Stimulated activated naive CD8-positive, alpha-beta T cell treated with anti-CD3 and anti-CD28 coated beads, Interleukin-15, amount 100 ng/mL, for 72 hours (primary cell): Measurements from ENCODE around the gene NTM.

ENCODE experiments used
- ATAC-seq: fragments of 150-1000 bp; cut with Tn5 transposase; 2 replicates; pipeline ENCODE4 v1.10.0; 2021; ENCODE audit warnings: mild to moderate bottlenecking, moderate library complexity
- DNase-seq, 2 donors: peaks; one replicate each; pipeline ENCODE4 v3.0.0; 2021 to 2022
- H3K27ac Mint-ChIP-seq, 2 donors: one replicate each; pipeline ENCODE4 v1.8.0; 2022; ENCODE audit warnings: mild to moderate bottlenecking in 2 of 2, mixed read lengths in 2 of 2, moderate library complexity in 2 of 2
- H3K27me3 Mint-ChIP-seq: one replicate; pipeline ENCODE4 v1.8.0; 2022; ENCODE audit warnings: mixed read lengths
- H3K4me1 Mint-ChIP-seq: one replicate; pipeline ENCODE4 v1.8.0; 2022; ENCODE audit warnings: mild to moderate bottlenecking, mixed read lengths
- H3K4me3 Mint-ChIP-seq, 2 donors: one replicate each; pipeline ENCODE4 v1.8.0; 2022; ENCODE audit warnings: mild to moderate bottlenecking in 2 of 2, mixed read lengths in 2 of 2, moderate library complexity in 1 of 2
- H3K9me3 Mint-ChIP-seq, 2 donors: one replicate each; pipeline ENCODE4 v1.8.0; 2022; ENCODE audit warnings: mixed read lengths in 2 of 2

The NTM gene

DNA sequence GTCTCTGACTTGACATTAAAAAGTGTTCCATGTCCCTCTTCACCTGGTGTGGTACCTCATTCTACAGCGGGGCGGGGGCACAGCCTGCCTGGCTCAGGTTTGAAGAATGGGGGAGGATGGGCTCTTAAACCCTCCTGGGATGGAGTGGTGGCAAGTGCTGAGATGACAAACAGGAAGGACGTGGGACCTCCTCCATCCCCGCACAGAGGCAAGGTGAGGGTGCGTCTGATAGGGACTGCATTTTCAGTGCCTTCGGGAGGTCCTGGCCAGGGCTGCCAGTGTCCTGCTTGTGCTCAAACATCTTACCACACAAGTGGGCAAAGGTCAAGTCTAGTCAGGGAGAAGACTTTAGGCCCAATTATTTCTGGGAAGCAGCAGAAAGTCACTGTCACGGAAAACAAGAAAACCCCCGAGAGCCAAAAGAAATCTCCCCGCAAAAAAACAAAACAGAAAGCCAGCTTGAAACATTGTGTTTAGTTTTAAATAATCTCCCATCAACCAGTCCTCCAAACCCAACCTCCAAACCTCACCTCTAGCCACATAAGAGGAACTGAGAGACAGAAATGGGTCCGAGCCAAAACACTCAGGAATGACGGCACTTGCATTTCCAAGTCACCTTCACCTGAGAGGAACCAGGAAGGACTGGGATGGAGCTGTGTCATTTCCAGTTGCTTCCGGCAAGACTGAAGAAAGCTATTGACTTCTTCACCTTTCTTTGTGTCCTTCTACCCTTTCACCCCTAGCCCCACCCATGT, 966.5 kb downstream of the NTM start:
- Mint-ChIP-seq H3K9me3 (peaks cover 0 to 12% of the 10 kb centered on the region in 2 donors), H3K27ac (no peak overlapping the region), H3K4me1 (no peaks in the 10 kb centered on the region), H3K4me3 (no peak overlapping the region), H3K27me3 (peaks cover 12% of the 10 kb centered on the region)
- DNase-seq (no peak), ATAC-seq (no peak)

DNA sequence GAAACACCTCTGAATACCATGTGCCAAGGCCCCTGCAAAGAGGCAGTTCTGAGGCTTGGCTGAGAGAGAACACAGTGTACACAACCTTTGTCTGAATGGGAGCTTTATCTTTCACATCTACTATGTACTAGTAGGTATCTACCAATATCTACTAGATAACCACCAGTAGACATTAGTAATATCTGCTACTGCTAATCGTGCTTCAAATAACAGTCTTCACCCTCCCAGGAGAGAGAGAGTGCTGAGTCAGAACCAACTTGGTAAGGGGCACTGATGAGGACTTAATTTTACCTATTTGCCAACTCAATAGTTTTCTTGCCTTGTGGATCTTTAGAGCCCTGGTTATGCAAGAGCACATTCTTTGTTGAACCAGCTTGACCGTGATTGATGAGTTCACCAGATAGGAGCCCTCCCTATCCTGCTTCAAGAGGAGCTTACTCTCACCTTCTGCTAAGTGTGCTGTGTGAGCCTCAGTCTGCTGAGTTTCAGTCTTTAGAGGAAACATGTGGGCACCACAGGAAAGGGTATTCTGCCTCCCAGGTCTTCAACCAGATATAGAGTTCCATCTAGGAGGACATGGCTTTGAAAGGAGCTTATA, 967.5 kb downstream of the NTM start:
- no peaks in the 10 kb centered on the region for H3K4me1 Mint-ChIP-seq
- DNase-seq (no peak), ATAC-seq (no peak)
- H3K9me3 Mint-ChIP-seq = peaks cover 0 to 4% of the 10 kb centered on the region in 2 donors
- peaks cover 7% of the 10 kb centered on the region for H3K27me3 Mint-ChIP-seq
- H3K4me3 Mint-ChIP-seq = no peak overlapping the region
- H3K27ac Mint-ChIP-seq = no peak overlapping the region

DNA sequence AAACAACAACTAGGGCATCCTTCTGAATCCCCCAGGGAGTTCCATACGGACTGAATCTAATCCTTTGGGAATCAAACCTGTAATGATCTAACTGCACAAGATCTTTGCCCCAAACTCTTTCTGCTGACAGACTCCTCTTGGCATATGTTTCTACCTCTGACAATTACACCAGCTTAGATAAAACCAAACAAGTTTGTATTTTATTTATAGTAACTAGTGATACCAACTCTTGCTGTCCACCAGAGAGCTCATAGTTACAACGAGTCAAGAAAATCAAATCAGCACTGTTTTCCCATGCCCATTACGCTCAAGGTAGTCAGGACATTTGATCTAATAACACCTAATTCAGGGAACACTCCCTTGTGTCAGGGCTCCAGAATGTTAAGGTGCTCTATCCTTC, 972.0 kb downstream of the NTM start:
- peaks cover 7% of the 10 kb centered on the region for H3K27me3 Mint-ChIP-seq
- no peaks in the 10 kb centered on the region for H3K9me3 Mint-ChIP-seq
- ATAC-seq (no peak), DNase-seq (no peak)
- no peaks in the 10 kb centered on the region for H3K4me1 Mint-ChIP-seq
- H3K27ac Mint-ChIP-seq = no peak overlapping the region
- H3K4me3 Mint-ChIP-seq = no peak overlapping the region

DNA sequence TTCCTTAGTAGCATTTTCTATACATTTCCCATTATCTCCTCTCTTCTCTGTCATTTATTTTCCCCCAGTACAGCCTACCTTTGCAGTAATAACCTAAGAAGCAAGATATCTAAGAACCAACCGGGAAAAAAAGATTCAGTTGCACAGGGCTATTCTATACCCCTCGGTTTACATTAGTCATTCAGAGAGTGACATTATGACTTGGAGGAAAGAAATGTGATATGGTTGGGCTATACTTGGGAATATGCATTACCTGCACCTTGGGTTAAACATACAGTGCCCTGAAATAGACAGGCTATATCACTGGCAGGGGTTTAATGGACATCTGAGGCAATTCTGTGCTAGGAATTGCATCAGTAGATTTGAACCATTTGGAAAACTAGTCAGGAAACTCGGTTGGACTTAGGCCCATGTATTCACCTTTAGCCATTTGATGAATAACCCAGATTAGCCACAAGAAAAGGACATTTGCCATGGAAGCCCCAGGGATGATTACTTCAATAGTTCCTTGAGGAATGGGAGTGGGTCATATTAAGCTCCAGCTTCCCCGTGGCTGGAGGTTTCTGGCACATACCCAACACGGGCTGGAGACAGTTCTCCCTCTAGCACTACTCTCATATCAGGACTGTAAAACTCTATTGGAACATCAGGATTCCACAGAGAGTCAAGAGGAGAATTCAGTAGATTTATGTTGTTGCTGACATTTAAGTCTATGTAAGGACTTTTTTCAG, 973.2 kb downstream of the NTM start:
- H3K27ac Mint-ChIP-seq = no peak overlapping the region

DNA sequence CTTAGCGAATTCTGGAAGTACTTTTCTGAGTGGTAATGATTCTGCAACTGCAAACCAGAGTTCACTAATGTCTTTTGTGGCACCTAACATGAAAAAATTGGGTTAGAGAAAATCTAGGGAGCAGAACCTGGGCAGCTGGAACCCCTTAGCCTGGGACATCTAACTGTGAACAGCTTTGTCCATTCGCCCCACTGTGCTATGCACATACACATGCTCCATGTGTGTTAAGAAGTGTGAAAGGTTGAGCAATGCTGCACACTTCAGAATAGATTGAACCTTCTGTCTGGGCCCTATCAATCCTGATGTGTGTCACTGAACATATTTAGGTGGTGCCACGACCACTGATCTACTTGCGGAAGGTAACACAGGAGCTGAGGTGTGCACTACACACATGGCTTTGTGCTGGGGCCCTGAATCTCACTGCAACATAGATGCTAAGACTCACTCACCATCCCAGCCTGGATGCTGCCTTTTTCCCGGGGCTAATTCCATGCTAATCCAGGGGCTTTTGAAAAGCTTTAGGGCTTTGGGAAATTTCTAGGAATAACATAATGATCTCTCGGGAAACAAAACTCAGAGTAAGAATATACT, 976.2 kb downstream of the NTM start:
- no peak for ATAC-seq
- Mint-ChIP-seq H3K9me3 (peaks cover 0 to 9% of the 10 kb centered on the region in 2 donors), H3K27ac (no peak overlapping the region), H3K4me1 (no peaks in the 10 kb centered on the region), H3K4me3 (no peak overlapping the region), H3K27me3 (peaks cover 8% of the 10 kb centered on the region)
- no peak for DNase-seq

More for the DNA sequence above, 973.2 kb downstream of the NTM start:
- Mint-ChIP-seq H3K4me1 (no peaks in the 10 kb centered on the region), H3K9me3 (peaks cover 0 to 9% of the 10 kb centered on the region in 2 donors), H3K27me3 (peaks cover 15% of the 10 kb centered on the region), H3K4me3 (no peak overlapping the region)
- ATAC-seq (no peak), DNase-seq (no peak)

DNA sequence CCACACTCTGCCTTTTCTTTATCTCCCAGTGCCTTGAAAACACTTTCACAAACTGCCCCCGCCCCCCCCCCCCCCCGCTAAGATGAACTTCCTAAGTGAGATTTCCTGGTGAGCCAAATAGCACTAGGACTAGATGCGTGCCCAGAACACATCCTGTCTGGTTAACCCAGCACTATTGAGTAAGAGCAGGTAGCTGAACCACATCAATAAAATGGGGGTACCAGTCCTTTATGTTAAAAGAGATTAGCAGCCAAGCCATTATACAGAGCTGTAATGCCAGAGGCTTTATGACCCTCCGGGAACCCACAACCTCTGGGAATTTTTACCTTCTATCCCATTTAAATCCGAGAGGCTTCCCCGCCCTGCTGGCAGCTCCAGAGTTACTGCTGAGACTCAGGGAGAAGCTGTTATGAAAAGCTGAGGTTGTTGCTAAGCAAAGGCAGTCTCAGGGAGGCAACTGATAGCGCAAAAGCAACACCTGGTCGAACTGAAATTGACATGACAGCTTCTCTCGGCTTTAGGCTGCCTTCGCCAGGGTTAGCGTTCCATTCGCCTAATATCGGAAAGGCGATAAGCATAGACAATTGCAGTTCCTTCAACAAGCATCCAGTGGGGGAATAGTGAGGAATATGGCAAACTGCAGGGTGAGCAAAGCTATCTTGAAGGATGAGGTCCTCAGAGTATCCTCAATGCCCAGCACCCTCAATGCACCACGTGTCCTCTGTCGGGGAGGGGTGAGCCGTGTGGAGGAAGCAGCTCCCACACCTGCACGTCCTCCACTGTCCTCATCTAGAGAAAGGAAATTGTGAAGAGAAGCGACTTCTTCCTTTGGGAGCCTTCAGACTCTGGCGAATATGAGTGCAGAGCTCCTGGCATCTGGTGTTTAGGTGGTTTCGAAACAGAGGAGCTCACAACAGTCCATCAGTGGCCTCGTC, 977.0 kb downstream of the NTM start:
- Mint-ChIP-seq H3K9me3 (peaks cover 0 to 9% of the 10 kb centered on the region in 2 donors), H3K4me3 (no peak overlapping the region), H3K4me1 (no peaks in the 10 kb centered on the region), H3K27me3 (peaks cover 8% of the 10 kb centered on the region), H3K27ac (no peak overlapping the region)
- no peak for DNase-seq
- ATAC-seq = no peak

DNA sequence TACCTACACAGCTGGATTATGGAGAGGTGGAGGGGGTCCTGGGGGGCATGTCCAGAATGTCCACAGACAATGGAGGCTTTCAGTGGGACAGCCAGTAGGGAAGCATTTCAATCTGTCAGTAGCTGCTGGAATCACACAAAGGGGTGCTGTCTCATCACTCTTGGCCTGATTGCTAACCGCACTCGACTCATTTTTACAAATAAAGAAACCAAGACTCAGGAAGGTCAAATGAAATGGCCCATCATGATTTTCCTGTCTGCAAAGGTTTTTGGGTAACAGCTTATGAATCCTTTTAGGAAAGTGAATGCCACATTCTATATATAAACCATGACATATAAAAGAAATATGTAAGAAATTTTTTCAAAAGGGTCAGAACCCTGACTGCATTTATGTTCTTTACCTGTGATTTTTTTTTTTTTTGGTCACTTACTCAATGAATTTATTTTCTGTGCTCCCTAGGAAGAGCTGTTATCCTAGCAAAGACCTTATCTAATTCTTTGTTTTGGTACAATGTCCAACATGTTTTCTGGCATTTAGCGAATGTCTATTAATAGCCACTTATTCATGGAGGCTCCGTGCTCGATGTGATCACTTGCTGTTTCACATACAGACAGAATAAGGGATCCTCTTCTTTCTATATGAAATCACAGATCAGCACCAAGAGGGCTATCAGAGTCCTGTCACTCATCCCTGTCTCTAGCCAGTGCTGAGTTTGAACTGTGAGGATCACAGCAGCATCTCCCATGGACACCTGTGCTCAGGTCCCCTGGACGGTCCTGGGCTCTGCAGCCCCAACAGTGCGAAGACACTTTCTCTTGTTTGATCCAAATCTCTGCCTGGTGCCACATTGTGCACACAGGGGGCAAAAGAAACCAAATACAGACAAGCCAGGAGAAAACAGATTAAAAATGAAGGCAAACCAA, 979.7 kb downstream of the NTM start:
- Mint-ChIP-seq H3K27me3 (peaks cover 8% of the 10 kb centered on the region), H3K4me3 (no peak overlapping the region), H3K4me1 (no peaks in the 10 kb centered on the region), H3K27ac (peak overlapping the region in 1 of 2 donors; percentile 61), H3K9me3 (peaks cover 0 to 9% of the 10 kb centered on the region in 2 donors)
- ATAC-seq (no peak), DNase-seq (no peak)

DNA sequence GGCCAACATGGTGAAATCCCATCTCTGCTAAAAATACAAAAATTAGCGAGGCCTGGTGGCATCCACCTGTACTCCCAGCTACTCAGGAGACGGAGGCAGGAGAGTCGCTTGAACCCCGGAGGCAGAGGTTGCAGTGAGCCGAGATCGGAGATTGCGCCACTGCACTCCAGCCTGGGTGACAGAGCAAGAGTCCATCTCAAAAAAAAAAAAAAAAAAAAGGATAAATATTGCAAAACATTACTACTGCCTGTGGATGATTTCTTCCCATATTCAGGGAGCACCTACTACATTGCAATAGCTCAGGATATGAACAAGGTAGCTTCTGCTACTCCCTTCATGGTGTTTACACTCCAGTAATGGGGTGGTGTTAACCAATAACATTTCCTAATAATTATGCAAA, 980.6 kb downstream of the NTM start:
- Mint-ChIP-seq H3K9me3 (peaks cover 0 to 9% of the 10 kb centered on the region in 2 donors), H3K27me3 (peaks cover 8% of the 10 kb centered on the region), H3K4me1 (no peaks in the 10 kb centered on the region), H3K4me3 (no peak overlapping the region), H3K27ac (peak overlapping the region in 1 of 2 donors; percentile 69)
- no peak for ATAC-seq
- DNase-seq = no peak

DNA sequence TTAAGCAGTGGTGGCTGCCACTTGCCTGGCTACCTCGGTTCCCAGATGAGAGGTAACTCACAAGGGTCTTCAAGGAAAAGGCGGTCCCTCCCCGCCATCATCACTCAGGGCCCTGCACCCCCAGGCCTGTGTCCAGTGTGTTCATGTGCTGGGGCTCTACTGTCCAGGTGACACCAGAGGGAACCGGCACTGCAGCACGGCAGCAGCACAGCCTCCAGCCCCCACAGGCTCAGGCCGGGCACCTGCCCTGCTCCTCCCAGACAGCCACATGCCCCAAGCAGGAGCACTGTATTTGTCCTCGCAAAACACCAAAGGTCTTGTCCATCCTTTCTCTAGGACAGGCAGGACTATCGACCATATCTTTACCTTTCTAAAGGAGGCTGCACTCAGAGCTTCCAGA, 982.1 kb downstream of the NTM start:
- Mint-ChIP-seq H3K27me3 (peaks cover 8% of the 10 kb centered on the region), H3K27ac (no peak overlapping the region), H3K4me3 (no peak overlapping the region), H3K4me1 (no peaks in the 10 kb centered on the region), H3K9me3 (peaks cover 0 to 8% of the 10 kb centered on the region in 2 donors)
- DNase-seq (no peak), ATAC-seq (no peak)

DNA sequence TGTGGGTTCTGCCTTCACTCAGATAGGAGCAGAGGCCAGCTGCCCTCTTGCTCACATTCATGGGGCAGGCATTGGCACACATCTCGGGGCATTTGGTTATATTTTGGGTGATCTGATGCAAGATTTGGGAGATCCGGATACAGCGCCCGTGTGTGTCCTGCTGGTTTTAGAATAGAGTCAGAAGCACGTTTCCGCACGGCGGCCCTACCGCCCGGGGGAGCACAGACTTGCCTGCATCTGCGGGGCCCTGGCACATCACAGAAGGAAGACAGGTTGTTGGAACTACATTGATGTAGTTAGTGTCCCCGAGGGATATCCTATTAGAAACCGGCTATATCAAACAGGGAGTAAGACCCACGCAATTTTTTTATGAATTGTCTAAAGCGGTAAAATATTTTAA, 982.8 kb downstream of the NTM start:
- no peak for ATAC-seq
- peaks cover 0 to 3% of the 10 kb centered on the region in 2 donors for H3K9me3 Mint-ChIP-seq
- H3K4me3 Mint-ChIP-seq = no peak overlapping the region
- DNase-seq = no peak
- peaks cover under 1% of the 10 kb centered on the region for H3K27me3 Mint-ChIP-seq
- H3K27ac Mint-ChIP-seq = no peak overlapping the region
- no peaks in the 10 kb centered on the region for H3K4me1 Mint-ChIP-seq

DNA sequence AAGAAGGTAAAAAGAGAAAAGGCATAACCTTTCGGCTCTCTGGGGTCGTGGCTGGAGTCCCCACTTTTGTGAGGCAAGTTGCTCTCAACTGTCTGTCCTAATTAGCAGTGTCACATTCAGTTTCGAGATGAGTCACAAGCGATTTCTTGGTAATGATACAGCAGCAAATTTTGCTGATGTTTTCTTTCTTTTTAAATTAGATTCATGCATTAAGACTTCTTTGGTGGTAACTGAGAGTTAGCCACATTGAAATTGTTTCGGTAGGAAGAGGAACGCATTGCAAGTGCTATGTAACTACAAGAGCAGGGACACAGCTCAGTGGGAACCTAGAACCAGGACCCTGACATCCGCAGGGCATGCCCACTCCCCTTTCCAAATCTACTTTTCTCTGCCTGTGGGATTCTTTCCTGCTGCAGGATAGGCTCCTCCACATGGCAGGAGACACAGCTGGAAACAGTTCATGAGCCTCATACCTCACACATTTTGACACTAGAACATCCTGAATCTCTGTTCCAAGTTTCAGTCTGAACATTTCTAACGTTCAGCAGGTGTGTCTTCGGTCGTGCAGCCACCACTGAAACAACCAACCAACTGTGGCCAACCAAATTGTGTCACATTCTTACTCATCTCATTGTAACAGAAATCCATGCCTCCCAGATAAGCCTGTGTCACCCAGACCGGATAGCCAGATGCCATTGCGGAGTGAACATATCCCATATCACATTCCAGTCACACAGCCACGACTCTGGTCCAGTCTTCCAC, 987.6 kb downstream of the NTM start:
- H3K4me1 Mint-ChIP-seq = no peaks in the 10 kb centered on the region
- no peak overlapping the region for H3K27ac Mint-ChIP-seq
- no peak for ATAC-seq
- H3K4me3 Mint-ChIP-seq = no peak overlapping the region
- no peak for DNase-seq
- H3K27me3 Mint-ChIP-seq = no peaks in the 10 kb centered on the region
- H3K9me3 Mint-ChIP-seq = peaks cover 7% of the 10 kb centered on the region in 2 donors

DNA sequence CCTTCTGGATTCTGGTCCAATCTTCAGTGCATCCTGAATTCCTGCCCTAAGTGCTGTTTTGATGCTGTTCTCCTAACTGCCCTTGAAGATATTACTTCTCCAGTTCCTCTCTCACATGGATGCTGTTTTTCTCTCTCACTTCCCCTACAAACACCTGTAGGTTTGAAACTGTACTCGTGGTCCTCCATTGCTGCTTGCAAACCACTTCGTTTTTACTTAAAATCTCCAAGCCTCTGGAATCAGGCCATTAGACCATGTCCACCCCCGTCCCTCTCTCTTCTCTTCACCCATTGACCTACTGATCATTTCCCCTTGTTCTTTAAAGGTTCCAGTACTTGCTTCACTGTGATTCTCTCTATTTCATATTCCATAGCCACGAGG, 988.1 kb downstream of the NTM start:
- Mint-ChIP-seq H3K4me3 (no peak overlapping the region), H3K4me1 (no peaks in the 10 kb centered on the region), H3K27me3 (no peaks in the 10 kb centered on the region), H3K9me3 (peaks cover 7 to 11% of the 10 kb centered on the region in 2 donors), H3K27ac (no peak overlapping the region)
- DNase-seq (no peak), ATAC-seq (no peak)

DNA sequence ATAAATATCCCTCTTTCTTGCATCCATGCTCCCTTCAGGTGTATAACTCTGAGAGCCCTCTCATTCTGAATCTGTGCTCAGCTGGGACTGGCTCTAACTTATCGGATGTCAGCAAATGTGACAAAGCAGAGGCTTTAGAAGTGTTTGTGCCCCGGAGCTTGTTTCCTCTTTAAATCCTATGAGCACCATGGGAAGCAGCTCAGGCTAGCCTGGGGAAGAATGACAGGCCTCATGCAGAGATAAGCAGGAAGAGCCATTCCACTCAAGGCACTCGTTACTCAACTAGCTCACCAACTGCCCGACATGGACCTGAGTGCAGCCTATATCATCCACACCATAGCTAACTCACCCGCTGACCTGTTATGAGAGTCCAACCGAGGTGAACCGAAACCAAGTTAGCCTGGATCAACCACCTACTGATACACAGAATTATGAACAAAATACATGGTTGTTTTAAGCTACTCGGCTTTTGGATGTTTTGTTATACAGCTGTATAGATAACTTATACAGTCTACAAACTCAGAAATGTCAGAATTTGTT, 990.7 kb downstream of the NTM start:
- no peak for ATAC-seq
- H3K27me3 Mint-ChIP-seq = no peaks in the 10 kb centered on the region

More for the DNA sequence above, 990.7 kb downstream of the NTM start:
- H3K4me1 Mint-ChIP-seq = no peaks in the 10 kb centered on the region
- H3K4me3 Mint-ChIP-seq = no peak overlapping the region
- H3K9me3 Mint-ChIP-seq = peaks cover 7 to 15% of the 10 kb centered on the region in 2 donors
- no peak overlapping the region for H3K27ac Mint-ChIP-seq
- DNase-seq = no peak
